Nucleus accumbens (tissue), 56 donors: ENCODE data around the gene SMIM41.

Experiments used
- DNase-seq, 56 donors: peaks; one replicate each; lab custom pipeline; 2025; lab: John Stamatoyannopoulos, UW

The SMIM41 gene

GRCh38 chr12:52139579-52140062 lies 60.1 kb downstream of the SMIM41 start:
- DNase-seq = peak in 2 of 56 donors; percentile 7 to 36

GRCh38 chr12:52141306-52141705 lies 61.8 kb downstream of the SMIM41 start:
- no peak for DNase-seq

- no peak for DNase-seq
Observed at GRCh38 chr12:52141875-52142274, 62.4 kb downstream of the SMIM41 start.

- DNase-seq = no peak
Observed at GRCh38 chr12:52142431-52142830, 62.9 kb downstream of the SMIM41 start.

- DNase-seq = no peak
Observed at GRCh38 chr12:52144512-52145227, 65.2 kb downstream of the SMIM41 start.

- DNase-seq = no peak
Observed at GRCh38 chr12:52145228-52146088, 66.0 kb downstream of the SMIM41 start.

GRCh38 chr12:52146089-52146821 lies 66.8 kb downstream of the SMIM41 start:
- DNase-seq = no peak

- DNase-seq = no peak
Observed at GRCh38 chr12:52146822-52147366, 67.4 kb downstream of the SMIM41 start.

GRCh38 chr12:52147367-52147963 lies 68.0 kb downstream of the SMIM41 start:
- peak in 5 of 56 donors; percentile 3 to 42 (median 19) for DNase-seq

GRCh38 chr12:52147964-52148463 lies 68.5 kb downstream of the SMIM41 start:
- DNase-seq = no peak

- DNase-seq = no peak
Observed at GRCh38 chr12:52148464-52149181, 69.1 kb downstream of the SMIM41 start.

GRCh38 chr12:52149182-52149641 lies 69.7 kb downstream of the SMIM41 start:
- no peak for DNase-seq

- DNase-seq = no peak
Observed at GRCh38 chr12:52149651-52150241, 70.2 kb downstream of the SMIM41 start.

GRCh38 chr12:52151153-52151836 lies 71.8 kb downstream of the SMIM41 start:
- DNase-seq = no peak

- peak in 13 of 56 donors; percentile 2 to 54 (median 9) for DNase-seq
Observed at GRCh38 chr12:52151837-52152783, 72.6 kb downstream of the SMIM41 start.

- DNase-seq = no peak
Observed at GRCh38 chr12:52152905-52153317, 73.4 kb downstream of the SMIM41 start.
